ENCODE data around the gene SELENOI. TPM values are rescaled to one million over a fixed set of nuclear protein-coding genes. Genes with fewer than 3 reads are reported as not detected.
A peak's percentile ranks its signal among the peaks of the same experiment; 100 is the strongest.

SELENOI gene
- total and polyA plus RNA-seq, 10 of the 15 experiments (the other 5 are each of a cell fraction or from before 2014, with no cell fraction given): 5.2 to 31.4 (median 17.4) TPM

DNA sequence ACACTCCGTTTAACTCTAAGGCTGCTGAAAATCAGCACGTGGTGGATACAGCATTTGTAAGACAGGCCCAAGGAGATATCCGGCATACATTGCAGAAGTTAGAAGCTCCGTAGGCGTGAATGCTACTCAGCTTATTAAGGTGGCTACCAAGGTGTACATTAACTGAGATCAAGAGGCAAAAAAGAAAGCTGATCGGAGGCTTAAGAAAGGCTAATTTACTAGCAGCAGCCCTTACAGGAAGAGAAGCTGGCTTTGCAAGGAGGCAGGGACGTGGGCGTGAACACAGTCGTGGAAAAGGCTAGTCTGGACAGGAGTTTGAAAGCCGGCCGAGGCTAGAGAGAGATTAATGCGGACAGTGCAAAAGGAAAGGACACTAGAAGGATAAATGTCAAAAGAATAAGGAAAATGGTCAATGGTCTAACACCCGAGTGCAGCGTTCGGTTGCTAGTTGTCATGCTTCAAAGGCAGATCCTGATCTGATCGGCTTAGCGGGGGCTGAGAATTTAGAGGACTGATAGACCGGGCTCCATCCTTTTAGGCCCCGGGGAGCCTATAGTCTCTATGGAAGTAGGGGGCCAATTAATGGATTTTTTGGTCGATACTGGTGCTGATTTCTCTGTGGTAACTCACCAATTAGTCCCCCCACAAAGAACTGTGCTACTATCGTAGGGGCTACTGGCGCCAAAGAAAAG lies 45.6 kb upstream of the SELENOI start:
- POLR2A ChIA-PET: interaction anchor here (0.7 to 2.7 kb wide), 4 partner anchors 28 to 449 kb away, joined by 3 to 24 read pairs (median 5); partner anchors contain the start of genes HADHA and HADHB
- WGBS (ENCODE audit: insufficient coverage, insufficient replicate concordance, low lambda C conversion rate, missing lambda C conversion rate): 88% methylated on average over 22 of the region's 22 CpGs
- intact Hi-C loops (cut with micrococcal nuclease; ENCODE audit: unreplicated experiment): no loop called here

More for the DNA sequence above, 45.6 kb upstream of the SELENOI start:
- CTCF ChIA-PET: interaction anchor here (0.7 to 1.5 kb wide), 3 partner anchors 10 to 57 kb away, joined by 4 to 6 read pairs (median 5); no protein-coding TSS in a partner anchor
- H3K27ac ChIP-seq (ENCODE audit: control insufficient read depth, insufficient read depth): no peak overlapping the region
- no peaks in the 10 kb centered on the region for H3K79me2 ChIP-seq (ENCODE audit: control insufficient read depth, insufficient read depth, low read length)
- H3K4me2 ChIP-seq (ENCODE audit: control insufficient read depth, insufficient read depth): no peak overlapping the region
- H2AFZ ChIP-seq (ENCODE audit: control insufficient read depth, low read depth, low read length): peak overlapping the region; percentile 81
- FAIRE-seq: no peak
- DNase-seq (ENCODE audit: low read depth, low spot score): no peak
- RAD21 ChIA-PET (ENCODE audit: unreplicated experiment): interaction anchor here (0.8 to 1.6 kb wide), 3 partner anchors 16 to 59 kb away, joined by 3 to 11 read pairs (median 4); partner anchors contain the start of genes HADHA and HADHB
- H3K4me1 ChIP-seq (ENCODE audit: control insufficient read depth, insufficient read depth, low read length): peaks cover 4% of the 10 kb centered on the region; the same call in 1 of the 2 replicates
- no peak overlapping the region for H3K4me3 ChIP-seq
- H3K9me3 ChIP-seq (replicated peaks; ENCODE audit: control insufficient read depth, insufficient read depth, low read length): no peaks in the 10 kb centered on the region
- no peaks in the 10 kb centered on the region for H3K27me3 ChIP-seq (replicated peaks in 1 of 2; ENCODE audit: control insufficient read depth in 2 of 2, insufficient read depth in 2 of 2, low read length in 1 of 2)
- no peaks in the 10 kb centered on the region for H3K36me3 ChIP-seq (ENCODE audit: control insufficient read depth in 2 of 2, insufficient read depth in 2 of 2, low read length in 1 of 2)
- no peak overlapping the region for H3K9ac ChIP-seq (ENCODE audit: control insufficient read depth, insufficient read depth, low read length)
- no TSS peak for BruUV-seq (replicated peaks)
- TF ChIP-seq, protein P1, sequence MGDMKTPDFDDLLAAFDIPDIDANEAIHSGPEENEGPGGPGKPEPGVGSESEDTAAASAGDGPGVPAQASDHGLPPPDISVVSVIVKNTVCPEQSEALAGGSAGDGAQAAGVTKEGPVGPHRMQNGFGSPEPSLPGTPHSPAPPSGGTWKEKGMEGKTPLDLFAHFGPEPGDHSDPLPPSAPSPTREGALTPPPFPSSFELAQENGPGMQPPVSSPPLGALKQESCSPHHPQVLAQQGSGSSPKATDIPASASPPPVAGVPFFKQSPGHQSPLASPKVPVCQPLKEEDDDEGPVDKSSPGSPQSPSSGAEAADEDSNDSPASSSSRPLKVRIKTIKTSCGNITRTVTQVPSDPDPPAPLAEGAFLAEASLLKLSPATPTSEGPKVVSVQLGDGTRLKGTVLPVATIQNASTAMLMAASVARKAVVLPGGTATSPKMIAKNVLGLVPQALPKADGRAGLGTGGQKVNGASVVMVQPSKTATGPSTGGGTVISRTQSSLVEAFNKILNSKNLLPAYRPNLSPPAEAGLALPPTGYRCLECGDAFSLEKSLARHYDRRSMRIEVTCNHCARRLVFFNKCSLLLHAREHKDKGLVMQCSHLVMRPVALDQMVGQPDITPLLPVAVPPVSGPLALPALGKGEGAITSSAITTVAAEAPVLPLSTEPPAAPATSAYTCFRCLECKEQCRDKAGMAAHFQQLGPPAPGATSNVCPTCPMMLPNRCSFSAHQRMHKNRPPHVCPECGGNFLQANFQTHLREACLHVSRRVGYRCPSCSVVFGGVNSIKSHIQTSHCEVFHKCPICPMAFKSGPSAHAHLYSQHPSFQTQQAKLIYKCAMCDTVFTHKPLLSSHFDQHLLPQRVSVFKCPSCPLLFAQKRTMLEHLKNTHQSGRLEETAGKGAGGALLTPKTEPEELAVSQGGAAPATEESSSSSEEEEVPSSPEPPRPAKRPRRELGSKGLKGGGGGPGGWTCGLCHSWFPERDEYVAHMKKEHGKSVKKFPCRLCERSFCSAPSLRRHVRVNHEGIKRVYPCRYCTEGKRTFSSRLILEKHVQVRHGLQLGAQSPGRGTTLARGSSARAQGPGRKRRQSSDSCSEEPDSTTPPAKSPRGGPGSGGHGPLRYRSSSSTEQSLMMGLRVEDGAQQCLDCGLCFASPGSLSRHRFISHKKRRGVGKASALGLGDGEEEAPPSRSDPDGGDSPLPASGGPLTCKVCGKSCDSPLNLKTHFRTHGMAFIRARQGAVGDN (IDR thresholded peaks at IDR 0.05): no peak
- TF ChIP-seq RCOR1 (conservative IDR thresholded peaks at IDR 0.05; ENCODE audit: low read depth, low read length): no peak
- ATAC-seq: 0 out of 3 replicates have a peak, but pooled peaks have one; percentile 6
- SMC1A ChIA-PET (ENCODE audit: uncharacterized antibody, unreplicated experiment): interaction anchor here (0.6 to 3.0 kb wide), 7 partner anchors 16 to 61 kb away, joined by 3 to 10 read pairs (median 8); partner anchors contain the start of genes ADGRF3, HADHA, HADHB and SELENOI
- H4K20me1 ChIP-seq (ENCODE audit: control insufficient read depth, insufficient read depth): no peaks in the 10 kb centered on the region
- in situ Hi-C loops (cut with MboI): no loop called here
